Liver (tissue), 3 donors: ENCODE measurements around the gene RCOR3.

Experiments used
- CTCF ChIP-seq: fragments of 150-350 bp; IDR thresholded peaks from 2 replicates; pipeline ENCODE4 v1.5.1; 2017; ENCODE audit warnings: improper control_type of control experiment, low read depth, low read length; ENCODE audit not compliant: missing input control
- FOXA1 ChIP-seq: IDR thresholded peaks from 2 replicates; pipeline ENCODE4 v1.6.1; 2016; ENCODE audit warnings: antibody characterized with exemption
- RAD21 ChIP-seq, 2 donors: IDR thresholded peaks; 2 replicates each; pipeline ENCODE4 v1.6.1; 2016; ENCODE audit warnings: antibody characterized with exemption in 2 of 2, mild to moderate bottlenecking in 2 of 2
- TAF1 ChIP-seq: conservative IDR thresholded peaks from 2 replicates; pipeline ENCODE4 v1.6.1; 2016; ENCODE audit warnings: antibody characterized with exemption, mild to moderate bottlenecking
- donor health status: healthy.
- donor health status: healthy.

GRCh38 chr1:211309617-211310016 lies 50.5 kb downstream of the RCOR3 start:
- no peak for TF ChIP-seq RAD21 (IDR thresholded peaks at IDR 0.05)
- no peak for TF ChIP-seq CTCF
- TF ChIP-seq FOXA1 = no peak
- TF ChIP-seq TAF1 = no peak
